Subcutaneous adipose tissue (tissue), 4 donors: ENCODE data around the gene ST8SIA3. TPM values are rescaled to one million over a fixed set of nuclear protein-coding genes. Genes with fewer than 3 reads are reported as not detected.

Experiments used
- total RNA-seq, 4 donors: library from RNA; depleted of rRNA; stranded (reverse); fragments of >200 nt; gene quantifications; one replicate each; pipeline ENCODE4 v1.1.0, GENCODE V29; 2016
- TF ChIP-seq, protein P1 (sequence below): fragments of 450-650 bp; IDR thresholded peaks from one replicate; pipeline ENCODE4 v1.5.1; 2016; ENCODE audit warnings: low read depth, mild to moderate bottlenecking, control low read depth, antibody characterized with exemption, moderate library complexity

The ST8SIA3 gene
- total RNA-seq, 4 donors from 2014 or later: not detected

DNA sequence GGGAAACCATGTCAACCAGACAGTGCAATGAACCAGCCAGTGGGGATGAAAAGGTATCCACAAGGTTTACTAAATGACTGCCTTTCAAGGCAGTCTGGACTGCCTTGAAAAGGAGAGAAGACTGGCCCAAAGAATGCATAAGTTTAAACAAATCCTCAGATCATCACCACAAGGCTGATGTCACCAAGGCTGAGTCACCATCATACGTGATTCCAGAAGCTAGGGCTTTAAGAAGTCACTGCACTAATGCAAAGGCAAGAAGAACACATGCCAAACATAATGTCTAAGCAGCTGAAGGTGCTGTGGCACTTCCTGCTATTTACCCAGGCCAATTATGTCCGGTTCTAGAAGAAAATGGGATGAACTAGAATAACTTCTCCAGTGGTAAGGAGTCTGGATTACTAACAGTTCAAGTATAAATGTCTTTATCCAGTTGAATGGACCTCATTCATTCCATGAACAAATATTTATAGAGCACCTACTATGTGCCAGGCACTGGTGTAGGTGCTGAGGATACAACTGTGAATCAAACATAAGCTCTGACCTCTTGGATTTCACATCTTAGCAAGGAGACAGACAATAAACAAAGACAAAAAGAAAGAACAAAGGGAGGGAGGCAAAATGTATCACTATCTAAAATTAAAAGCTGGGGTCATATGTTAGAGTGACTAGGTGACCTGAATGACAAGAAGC lies 45.2 kb downstream of the ST8SIA3 start:
- TF ChIP-seq, protein P1, sequence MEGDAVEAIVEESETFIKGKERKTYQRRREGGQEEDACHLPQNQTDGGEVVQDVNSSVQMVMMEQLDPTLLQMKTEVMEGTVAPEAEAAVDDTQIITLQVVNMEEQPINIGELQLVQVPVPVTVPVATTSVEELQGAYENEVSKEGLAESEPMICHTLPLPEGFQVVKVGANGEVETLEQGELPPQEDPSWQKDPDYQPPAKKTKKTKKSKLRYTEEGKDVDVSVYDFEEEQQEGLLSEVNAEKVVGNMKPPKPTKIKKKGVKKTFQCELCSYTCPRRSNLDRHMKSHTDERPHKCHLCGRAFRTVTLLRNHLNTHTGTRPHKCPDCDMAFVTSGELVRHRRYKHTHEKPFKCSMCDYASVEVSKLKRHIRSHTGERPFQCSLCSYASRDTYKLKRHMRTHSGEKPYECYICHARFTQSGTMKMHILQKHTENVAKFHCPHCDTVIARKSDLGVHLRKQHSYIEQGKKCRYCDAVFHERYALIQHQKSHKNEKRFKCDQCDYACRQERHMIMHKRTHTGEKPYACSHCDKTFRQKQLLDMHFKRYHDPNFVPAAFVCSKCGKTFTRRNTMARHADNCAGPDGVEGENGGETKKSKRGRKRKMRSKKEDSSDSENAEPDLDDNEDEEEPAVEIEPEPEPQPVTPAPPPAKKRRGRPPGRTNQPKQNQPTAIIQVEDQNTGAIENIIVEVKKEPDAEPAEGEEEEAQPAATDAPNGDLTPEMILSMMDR: no peak

DNA sequence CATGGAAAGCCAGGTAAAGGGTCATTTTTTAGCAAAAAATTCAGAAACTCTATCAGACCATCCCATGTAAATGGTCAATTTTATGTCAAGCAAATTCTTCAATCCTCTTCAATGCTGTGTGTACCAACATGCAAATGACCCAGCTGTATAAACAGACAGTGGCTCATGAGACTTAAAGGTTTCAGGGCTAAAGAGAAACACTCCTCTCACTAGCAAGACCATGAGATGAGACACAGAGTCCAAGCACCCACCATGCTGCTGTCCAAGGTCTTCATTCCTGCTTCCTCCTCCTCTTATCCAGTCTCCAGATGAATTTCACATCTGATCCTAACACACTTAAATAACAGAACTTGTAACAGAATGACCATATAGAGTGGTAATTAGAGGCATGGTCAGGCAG lies 52.0 kb downstream of the ST8SIA3 start:
- TF ChIP-seq, protein P1: no peak

DNA sequence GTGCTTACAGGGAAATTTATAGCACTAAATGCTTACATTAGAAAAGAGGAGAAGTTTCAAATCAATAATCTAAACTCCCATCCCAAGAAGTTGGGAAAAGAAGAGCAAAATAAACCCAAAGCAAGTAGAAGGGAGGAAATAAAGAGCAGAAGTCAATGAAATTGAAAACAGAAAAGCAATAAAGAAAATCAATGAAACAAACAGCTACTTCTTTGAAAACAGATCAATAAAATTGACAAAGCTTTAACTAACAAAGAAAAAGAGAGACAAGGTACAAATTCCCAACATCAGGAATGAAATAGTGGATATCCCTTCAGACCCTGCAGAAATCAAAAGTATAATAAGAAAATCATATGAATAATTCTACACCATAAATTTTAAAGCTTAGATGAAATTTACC lies 57.3 kb downstream of the ST8SIA3 start:
- TF ChIP-seq, protein P1: no peak

DNA sequence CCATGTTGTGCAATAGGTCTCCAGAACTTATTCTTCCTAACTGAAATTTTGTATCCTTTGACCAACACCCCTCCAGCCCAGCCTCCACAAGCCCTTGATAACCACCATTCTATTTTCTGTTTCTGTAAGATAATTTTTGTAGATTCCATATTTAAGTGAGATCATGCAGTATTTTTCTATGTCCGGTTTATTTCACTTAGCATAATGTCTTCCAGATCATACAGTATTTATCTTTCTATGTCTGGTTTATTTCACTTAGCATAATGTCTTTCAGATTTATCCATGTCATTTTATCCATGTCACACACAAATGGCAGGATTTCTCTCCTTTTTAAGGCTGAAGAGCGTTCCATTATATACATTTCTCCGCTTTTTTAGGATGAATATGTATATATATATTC lies 58.4 kb downstream of the ST8SIA3 start:
- TF ChIP-seq, protein P1: no peak

DNA sequence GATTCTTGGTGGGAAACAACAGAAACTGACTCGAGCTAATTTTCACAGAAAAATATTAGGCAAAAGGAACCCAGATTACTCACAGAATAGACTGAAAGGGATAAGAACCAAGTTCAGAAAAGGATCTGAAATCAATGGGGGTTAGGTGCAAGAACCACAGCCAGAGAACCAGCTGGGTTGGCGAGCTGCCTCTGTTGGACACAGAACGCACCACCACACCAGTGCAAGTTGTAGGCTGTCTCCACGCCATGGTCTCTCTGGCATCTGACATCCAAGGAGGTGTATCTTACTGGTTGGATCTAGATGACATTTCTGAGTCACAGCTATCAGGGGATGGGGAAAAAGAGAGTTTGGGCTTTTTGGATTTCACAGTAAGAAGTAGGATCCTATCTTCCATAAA lies 64.2 kb downstream of the ST8SIA3 start:
- TF ChIP-seq, protein P1: no peak

Other genes with a start within 250 kb of the ST8SIA3 start
- under 1 TPM in 1 of 4 donors, not detected in 3; 0.19 TPM for gene BOD1L2, start 205.5 kb upstream of the ST8SIA3 start, total RNA-seq
- not detected for gene ONECUT2, start 82.8 kb downstream of the ST8SIA3 start, total RNA-seq
- 10 to 100 TPM; 26.0 to 58.8 (median 37.8) TPM for gene FECH, start 234.1 kb downstream of the ST8SIA3 start, total RNA-seq